SU-DHL-6 (cell line): ENCODE measurements around the gene CXXC5.

Experiments used
- CTCF ChIP-seq: fragments of 200-600 bp; sonication (generic); IDR thresholded peaks from one replicate; pipeline ENCODE4 v1.5.1; 2017; ENCODE audit warnings: antibody characterized with exemption, mild to moderate bottlenecking, low read length, moderate library complexity; ENCODE audit not compliant: insufficient read depth, poor library complexity, severe bottlenecking
- EZH2phosphoT487 ChIP-seq: fragments of 200-600 bp; sonication (generic), shearing (Covaris generic); conservative IDR thresholded peaks from 2 replicates; pipeline ENCODE4 v1.6.1; 2018; ENCODE audit warnings: mild to moderate bottlenecking, antibody characterized with exemption, low read length, moderate library complexity, mixed read lengths

- TF ChIP-seq CTCF, result peak; percentile 96
- no peak for TF ChIP-seq EZH2phosphoT487
These were observed 14.7 kb upstream of the CXXC5 start for GRCh38 chr5:139633295-139634027.
